ENCODE measurements around the gene CENPL. TPM values are rescaled to one million over a fixed set of nuclear protein-coding genes. Genes with fewer than 3 reads are reported as not detected.

CENPL gene
- 21.1 and 21.9 TPM in 2 replicates for total RNA-seq (2012; rRNA removed)
- polyA plus RNA-seq (2012; rRNA removed) = 4.8 and 6.3 TPM in 2 replicates
- 1.1 and 1.4 TPM in 2 replicates for polyA plus RNA-seq (2012; cell fraction: cytosol; rRNA removed)
- 0.88 and 3.3 TPM in 2 replicates for polyA plus RNA-seq (2012; cell fraction: nucleus; rRNA removed; ENCODE audit: low replicate concordance)
- Bru-seq, nascent RNA = percentile 68 among the genes with signal in this experiment
- percentile 61 among the genes with signal in this experiment for BruChase-seq, experiment 1, labeled RNA remaining after a 6-hour chase
- BruChase-seq, experiment 2, labeled RNA remaining after a 2-hour chase = percentile 61 among the genes with signal in this experiment
- long read RNA-seq, partial matches to known transcripts = 0 of 10 reads
- long read RNA-seq, other reads (novel, unspliced or antisense) = 7 of 10 reads

- ChIA-PET POLR2A (ENCODE audit: unreplicated experiment) (interaction anchor here (0.5 to 0.9 kb wide), 5 partner anchors 9 to 370 kb away, joined by 3 to 6 read pairs (median 3); no protein-coding TSS in a partner anchor), CTCF (interaction anchor here (2.7 kb wide), 1 partner anchor 395 kb away, joined by 14 read pairs; no protein-coding TSS in a partner anchor)
- intact Hi-C loops (cut with micrococcal nuclease) = loop anchor here (1.0 to 5.0 kb wide), 6 partner anchors 29 to 1079 kb away; partner anchors contain the start of genes PRDX6 and TNFSF4
- peak within 1 kb of the TSS; percentile 83 for H3K9ac ChIP-seq (ENCODE audit: low read depth, low read length)
- peak within 1 kb of the TSS; percentile 84 for H3K27ac ChIP-seq (ENCODE audit: insufficient read depth, low read length)
- peak; percentile 90 for TF ChIP-seq CEBPB (IDR thresholded peaks at IDR 0.05; ENCODE audit: low read depth, low read length)
- peak; percentile 32; the same call in 1 of the 2 replicates for TF ChIP-seq MAFK (IDR thresholded peaks at IDR 0.05; ENCODE audit: low read depth, low read length)
- TF ChIP-seq RAD21 (IDR thresholded peaks at IDR 0.05; ENCODE audit: low read length) = no peak
- TF ChIP-seq MXI1 (IDR thresholded peaks at IDR 0.05; ENCODE audit: borderline replicate concordance, low read depth, low read length) = peak; percentile 90
- TF ChIP-seq POLR2A (IDR thresholded peaks at IDR 0.05; ENCODE audit: low read depth, low read length) = peak; percentile 86; the same call in 1 of the 2 replicates
- 0 out of 2 replicates have a peak, but pooled peaks have one; percentile 3 for TF ChIP-seq BHLHE40 (IDR thresholded peaks at IDR 0.05; ENCODE audit: low read depth, low read length)
- no peak for TF ChIP-seq RFX5 (IDR thresholded peaks at IDR 0.05; ENCODE audit: low read depth, low read length)
- TF ChIP-seq FOS (IDR thresholded peaks at IDR 0.05; ENCODE audit: low read depth, low read length) = no peak
- dilution Hi-C loops (cut with HindIII; ENCODE audit: low sequenced_read_pairs, unreplicated experiment) = no loop called here
- H3K27me3 ChIP-seq (ENCODE audit: control insufficient read depth, insufficient read depth, low read length) = no peaks in the 10 kb centered on the region
- no peaks in the 10 kb centered on the region for H3K9me3 ChIP-seq (ENCODE audit: control insufficient read depth, insufficient read depth, low read length)
- no peaks in the 10 kb centered on the region for H4K20me1 ChIP-seq (ENCODE audit: insufficient read depth, low read length)
- H3K4ac ChIP-seq (ENCODE audit: low read depth, low read length) = peak within 1 kb of the TSS; percentile 78
- DNase-seq = peak; percentile 98
- H3K36me3 ChIP-seq (ENCODE audit: control insufficient read depth, insufficient read depth, low read length) = no peaks in the 10 kb centered on the region
- H3K14ac ChIP-seq (replicated peaks; ENCODE audit: low read depth, low read length) = peak within 1 kb of the TSS; percentile 91
- H2BK5ac ChIP-seq (ENCODE audit: low read depth, low read length, poor library complexity, severe bottlenecking) = peak within 1 kb of the TSS; percentile 80
- H3K79me1 ChIP-seq (ENCODE audit: low read depth in 1 of 2, low read length in 2 of 2) = peaks cover 6 to 39% of the 10 kb centered on the region in 2 experiments; a peak in 3 of 4 replicates
- peak; percentile 97 for ATAC-seq (ENCODE audit: low read depth)
- peak within 1 kb of the TSS; percentile 78 for H4K91ac ChIP-seq (ENCODE audit: insufficient read depth, low read depth, low read length)
- H3K56ac ChIP-seq (ENCODE audit: extremely low read depth, insufficient read depth, low read length) = peak within 1 kb of the TSS; percentile 97
- H3K4me1 ChIP-seq (ENCODE audit: control insufficient read depth, insufficient read depth, low read length) = peaks cover 2% of the 10 kb centered on the region; the same call in 1 of the 2 replicates
- peak within 1 kb of the TSS; percentile 63 for H2BK120ac ChIP-seq (ENCODE audit: low read depth, low read length)
- peak within 1 kb of the TSS; percentile 65 for H3K4me3 ChIP-seq (ENCODE audit: insufficient read depth, low read depth, low read length)
- H2AFZ ChIP-seq (replicated peaks; ENCODE audit: low read length, poor library complexity) = peak within 1 kb of the TSS; percentile 97
- no peaks in the 10 kb centered on the region for H3K9me1 ChIP-seq (ENCODE audit: insufficient read depth, low read length)
- H2BK20ac ChIP-seq (ENCODE audit: low read depth, low read length) = 0 out of 2 replicates have a peak within 1 kb of the TSS, but pooled peaks have one; percentile 5
- H3K4me2 ChIP-seq (ENCODE audit: low read depth, low read length) = peak within 1 kb of the TSS; percentile 96
- BruUV-seq (replicated peaks) = TSS peak; percentile 98
- peak within 1 kb of the TSS; percentile 57; the same call in 1 of the 2 replicates for H2AK5ac ChIP-seq (ENCODE audit: low read depth, low read length)
- peak within 1 kb of the TSS; percentile 90 for H3K23ac ChIP-seq (ENCODE audit: low read depth, low read length)
- peak within 1 kb of the TSS; percentile 79 for H2BK15ac ChIP-seq (ENCODE audit: low read depth, low read length)
- peak within 1 kb of the TSS; percentile 96 for H2AK9ac ChIP-seq (replicated peaks; ENCODE audit: low read depth, low read length, poor library complexity)
- H3K18ac ChIP-seq (ENCODE audit: low read depth, low read length) = peak within 1 kb of the TSS; percentile 36; the same call in 1 of the 2 replicates
- peak within 1 kb of the TSS; percentile 56 to 89 for H4K8ac ChIP-seq (ENCODE audit: low read depth in 2 of 2, low read length in 2 of 2)
- peak within 1 kb of the TSS; percentile 73 for H4K5ac ChIP-seq (ENCODE audit: low read depth, low read length)
- in situ Hi-C loops (cut with MboI; ENCODE audit: low sequenced_read_pairs) = loop anchor here (10.0 kb wide), 2 partner anchors 390 to 1080 kb away; no protein-coding TSS in a partner anchor
- WGBS, 2 experiments (ENCODE audit: extremely low coverage in 2 of 2, insufficient read length in 1 of 2) = 1% methylated on average over 25 of the region's 55 CpGs; no CpG with 5 or more reads in 1 of the 2 experiments
Observed at GRCh38 chr1:173824315-173825081, at the start of gene CENPL, which contains the start of gene DARS2. Gene CENPL, minus strand, starts transcription at chr1:173824883. Its CDS starts 13,584 bp downstream, at chr1:173811299. Gene DARS2, plus strand, starts transcription at chr1:173824673. Its CDS starts 557 bp downstream, at chr1:173825230.
